IMR-90 (cell line): ENCODE results near the gene WIPI1. TPM values are rescaled to one million over a fixed set of nuclear protein-coding genes. Genes with fewer than 3 reads are reported as not detected.
"Not testable (repeated sequence)": the region's sequence is repeated elsewhere in the genome, so short reads cannot be mapped to it uniquely, and the experiment has no call there.

Experiments used
- ATAC-seq: fragments of 200-7000 bp; cut with Tn5 transposase; 2 replicates; pipeline ENCODE4 v1.9.1; 2020; ENCODE audit warnings: low read depth, mild to moderate bottlenecking, moderate library complexity
- BruUV-seq: library from RNA; stranded (reverse); fragments of 400-500 nt; replicated peaks from 2 replicates; lab custom pipeline; 2021; lab: Mats Ljungman, UMichigan
- CTCF ChIA-PET: fragments of 300-600 bp; formaldehyde crosslinking; extraction: SDS; loops from one replicate; lab custom pipeline; 2021; ENCODE audit warnings: antibody characterized with exemption; lab: Yijun Ruan, JAX
- POLR2A ChIA-PET: fragments of 300-600 bp; sonication (Branson Sonifier 250); formaldehyde crosslinking; loops from one replicate; lab custom pipeline; 2022; ENCODE audit warnings: antibody characterized with exemption; ENCODE audit not compliant: unreplicated experiment; lab: Charles Lee
- DNase-seq: peaks from one replicate; pipeline ENCODE4 v3.0.0; 2013
- H2AFZ ChIP-seq: replicated peaks from 2 replicates; pipeline ENCODE3; 2013; ENCODE audit warnings: low read length, mild to moderate bottlenecking; ENCODE audit not compliant: poor library complexity
- H2AK5ac ChIP-seq: 2 replicates; pipeline ENCODE4 v1.6.1; 2013; ENCODE audit warnings: low read depth, low read length, inconsistent platforms
- H2AK9ac ChIP-seq: replicated peaks from 2 replicates; pipeline ENCODE3; 2013; ENCODE audit warnings: mild to moderate bottlenecking, low read depth, low read length, moderate library complexity; ENCODE audit not compliant: poor library complexity
- H2BK120ac ChIP-seq: 2 replicates; pipeline ENCODE4 v1.6.1; 2013; ENCODE audit warnings: low read depth, low read length, inconsistent platforms
- H2BK15ac ChIP-seq: 3 replicates; pipeline ENCODE4 v1.6.1; 2013; ENCODE audit warnings: low read depth, low read length, inconsistent platforms
- H2BK20ac ChIP-seq: 2 replicates; pipeline ENCODE4 v1.6.1; 2013; ENCODE audit warnings: low read depth, mild to moderate bottlenecking, inconsistent platforms, low read length, moderate library complexity
- H2BK5ac ChIP-seq: 2 replicates; pipeline ENCODE4 v1.6.1; 2013; ENCODE audit warnings: mild to moderate bottlenecking, low read depth, low read length, inconsistent platforms; ENCODE audit not compliant: poor library complexity, severe bottlenecking
- H3K14ac ChIP-seq: replicated peaks from 2 replicates; pipeline ENCODE4 v1.6.1; 2013; ENCODE audit warnings: low read depth, low read length, inconsistent platforms
- H3K18ac ChIP-seq: 2 replicates; pipeline ENCODE4 v1.6.1; 2013; ENCODE audit warnings: low read depth, low read length, control low read depth
- H3K23ac ChIP-seq: 2 replicates; pipeline ENCODE4 v1.6.1; 2013; ENCODE audit warnings: low read depth, low read length, inconsistent platforms
- H3K27ac ChIP-seq: 2 replicates; pipeline ENCODE4 v1.5.1; 2013; ENCODE audit warnings: mild to moderate bottlenecking, control low read depth, low read length; ENCODE audit not compliant: insufficient read depth
- H3K27me3 ChIP-seq: 2 replicates; pipeline ENCODE4 v1.6.1; 2013; ENCODE audit warnings: low read length; ENCODE audit not compliant: control insufficient read depth, insufficient read depth
- H3K36me3 ChIP-seq: 2 replicates; pipeline ENCODE4 v1.6.1; 2013; ENCODE audit warnings: low read length, mixed read lengths; ENCODE audit not compliant: control insufficient read depth, insufficient read depth
- H3K4ac ChIP-seq: 2 replicates; pipeline ENCODE4 v1.6.1; 2013; ENCODE audit warnings: low read depth, low read length, inconsistent platforms
- H3K4me1 ChIP-seq: 2 replicates; pipeline ENCODE4 v1.6.1; 2013; ENCODE audit warnings: low read length, mixed read lengths; ENCODE audit not compliant: control insufficient read depth, insufficient read depth
- H3K4me2 ChIP-seq: 2 replicates; pipeline ENCODE4 v1.6.1; 2013; ENCODE audit warnings: low read depth, mild to moderate bottlenecking, control low read depth, low read length, moderate library complexity
- H3K4me3 ChIP-seq: 2 replicates; pipeline ENCODE4 v1.5.1; 2013; ENCODE audit warnings: low read depth, mild to moderate bottlenecking, control low read depth, low read length, moderate library complexity; ENCODE audit not compliant: insufficient read depth
- H3K56ac ChIP-seq: 2 replicates; pipeline ENCODE4 v1.6.1; 2013; ENCODE audit warnings: low read length, inconsistent platforms; ENCODE audit not compliant: insufficient read depth; ENCODE audit errors: extremely low read depth
- H3K79me1 ChIP-seq, 2 experiments: 2 replicates each; pipeline ENCODE4 v1.6.1; 2013; ENCODE audit warnings: low read length in 2 of 2, inconsistent platforms in 1 of 2, low read depth in 1 of 2
- H3K9ac ChIP-seq: 2 replicates; pipeline ENCODE4 v1.6.1; 2013; ENCODE audit warnings: low read depth, low read length, control low read depth
- H3K9me1 ChIP-seq: 2 replicates; pipeline ENCODE4 v1.6.1; 2013; ENCODE audit warnings: low read length, inconsistent platforms; ENCODE audit not compliant: insufficient read depth
- H3K9me3 ChIP-seq: 2 replicates; pipeline ENCODE4 v1.6.1; 2013; ENCODE audit warnings: low read length; ENCODE audit not compliant: control insufficient read depth, insufficient read depth
- H4K20me1 ChIP-seq: 2 replicates; pipeline ENCODE4 v1.6.1; 2013; ENCODE audit warnings: low read length, inconsistent platforms; ENCODE audit not compliant: insufficient read depth
- H4K5ac ChIP-seq: 2 replicates; pipeline ENCODE4 v1.6.1; 2013; ENCODE audit warnings: mild to moderate bottlenecking, low read depth, low read length, control low read depth
- H4K8ac ChIP-seq, 2 experiments: 2 replicates each; pipeline ENCODE4 v1.6.1; 2013; ENCODE audit warnings: low read depth in 2 of 2, low read length in 2 of 2, control low read depth in 1 of 2, inconsistent platforms in 1 of 2
- H4K91ac ChIP-seq: 2 replicates; pipeline ENCODE4 v1.6.1; 2013; ENCODE audit warnings: low read depth, low read length, inconsistent platforms; ENCODE audit not compliant: insufficient read depth
- WGBS, 2 experiments: methylation state at CpG; one replicate each; pipeline versions ENCODE4 v1.1.5 to v1.1.7; 2013; ENCODE audit warnings: missing lambda C conversion rate in 2 of 2; ENCODE audit not compliant: insufficient read length in 1 of 2; ENCODE audit errors: extremely low coverage in 2 of 2; 5-methylcytosine and 5-hydroxymethylcytosine counted together
- dilution Hi-C: fragments of 300-500 bp; cut with HindIII; formaldehyde crosslinking; loops from one replicate; pipeline ENCODE4 v1.14.3; 2018; ENCODE audit warnings: low sequenced_read_pairs; ENCODE audit not compliant: unreplicated experiment
- in situ Hi-C: fragments of 300-500 bp; cut with MboI; formaldehyde crosslinking; loops from 3 replicates; pipeline ENCODE4 v1.14.3; 2019; ENCODE audit warnings: low sequenced_read_pairs, inconsistent platforms, mixed read lengths
- intact Hi-C: fragments of 100-400 bp; cut with micrococcal nuclease; formaldehyde crosslinking; loops from 2 replicates; pipeline ENCODE4 v1.10.0; 2022
- polyA plus RNA-seq, 3 experiments: library from polyadenylated mRNA; depleted of rRNA; stranded (reverse); fragments of >200 nt; gene quantifications; 2 replicates each; pipeline ENCODE4 v1.2.3, GENCODE V29; 2012; ENCODE audit warnings: low replicate concordance in 1 of 3
- total RNA-seq: library from RNA; depleted of rRNA; stranded (reverse); fragments of >200 nt; gene quantifications from 2 replicates; pipeline ENCODE4 v1.2.3, GENCODE V29; 2012

Gene WIPI1
- total and polyA plus RNA-seq, 2 of the 4 experiments (the other 2 are of a cell fraction), result 78.6 to 129 TPM

GRCh38 chr17:68414901-68415300, 42.4 kb downstream of the WIPI1 start:
- H2BK20ac ChIP-seq, H4K20me1 ChIP-seq, H3K79me1 ChIP-seq, H3K4me1 ChIP-seq, H3K9ac ChIP-seq, H2BK5ac ChIP-seq, H3K4me2 ChIP-seq, intact Hi-C loops, H4K8ac ChIP-seq, H4K5ac ChIP-seq, H4K91ac ChIP-seq, H2AK5ac ChIP-seq, ATAC-seq, H2BK120ac ChIP-seq, in situ Hi-C loops, DNase-seq, H3K27me3 ChIP-seq, dilution Hi-C loops, H3K36me3 ChIP-seq, CTCF ChIA-PET, H3K23ac ChIP-seq, H2AFZ ChIP-seq, H3K27ac ChIP-seq, H3K18ac ChIP-seq, H3K56ac ChIP-seq, H3K14ac ChIP-seq, H3K4me3 ChIP-seq, H2BK15ac ChIP-seq, H3K9me1 ChIP-seq, H3K9me3 ChIP-seq, H3K4ac ChIP-seq, BruUV-seq, H2AK9ac ChIP-seq: not testable (repeated sequence)
- POLR2A ChIA-PET, result interaction anchor here (0.7 kb wide), 1 partner anchor 289 kb away, joined by 3 read pairs; no protein-coding TSS in a partner anchor

- CTCF ChIA-PET, result not testable (repeated sequence)
Measured at GRCh38 chr17:68413597-68414560, 43.4 kb downstream of the WIPI1 start.

More at GRCh38 chr17:68413597-68414560, 43.4 kb downstream of the WIPI1 start:
- POLR2A ChIA-PET, H2BK5ac ChIP-seq, H3K79me1 ChIP-seq, DNase-seq, H4K20me1 ChIP-seq, H4K5ac ChIP-seq, H2AK9ac ChIP-seq, in situ Hi-C loops, H3K18ac ChIP-seq, H3K27ac ChIP-seq, H3K4me1 ChIP-seq, H3K27me3 ChIP-seq, dilution Hi-C loops, ATAC-seq, H2BK120ac ChIP-seq, H2AFZ ChIP-seq, H3K9ac ChIP-seq, H3K14ac ChIP-seq, H3K56ac ChIP-seq, H3K23ac ChIP-seq, H3K9me1 ChIP-seq, H2BK20ac ChIP-seq, H3K9me3 ChIP-seq, BruUV-seq, H4K8ac ChIP-seq, H2AK5ac ChIP-seq, intact Hi-C loops, H2BK15ac ChIP-seq, H3K4ac ChIP-seq, H3K36me3 ChIP-seq, H4K91ac ChIP-seq: not testable (repeated sequence)
- 20% methylated on average over 1 of the region's 34 CpGs; no CpG with 5 or more reads in 1 of the 2 experiments for WGBS, 2 experiments
- H3K4me3 ChIP-seq, result peak overlapping the region; percentile 36
- H3K4me2 ChIP-seq, result peak overlapping the region; percentile 62
